GM13976 (cell line): ENCODE results near the gene KIF24.

Source experiments
- DNase-seq: peaks from one replicate; pipeline ENCODE4 v3.0.0; 2012; ENCODE audit warnings: low spot score
- in situ Hi-C: fragments of 300-500 bp; cut with MboI; formaldehyde crosslinking; loops from one replicate; pipeline ENCODE4 v1.12.0; 2022; ENCODE audit warnings: low sequenced_read_pairs, mixed read lengths, inconsistent platforms; ENCODE audit not compliant: unreplicated experiment
- TF ChIP-seq, protein P1 (sequence below): IDR thresholded peaks from 2 replicates; pipeline ENCODE4 v1.5.1; 2012; ENCODE audit warnings: borderline replicate concordance, mild to moderate bottlenecking; ENCODE audit not compliant: insufficient read depth; ENCODE audit errors: extremely low read depth, missing control alignments, control extremely low read depth

The KIF24 gene

DNA sequence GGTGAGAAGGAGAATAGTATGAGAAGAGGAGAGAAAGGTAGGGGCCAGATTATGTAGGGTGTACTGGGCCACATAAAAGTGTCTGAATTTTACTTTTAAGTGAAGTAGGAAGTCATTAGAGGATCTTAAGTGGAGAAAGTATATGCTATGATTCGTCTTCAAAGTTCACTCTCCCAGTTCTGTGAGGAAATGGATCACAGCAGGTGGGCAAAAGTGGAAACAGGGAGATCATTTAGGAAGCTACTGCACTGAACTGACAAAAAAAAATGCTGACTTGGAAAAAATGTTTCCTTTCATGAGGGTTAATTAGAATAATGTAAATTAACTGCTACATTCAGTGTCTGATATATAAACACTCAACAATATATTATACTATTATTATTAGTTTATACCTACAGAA, 2.4 kb downstream of the KIF24 start:
- in situ Hi-C loops: no loop called here
- TF ChIP-seq, protein P1, sequence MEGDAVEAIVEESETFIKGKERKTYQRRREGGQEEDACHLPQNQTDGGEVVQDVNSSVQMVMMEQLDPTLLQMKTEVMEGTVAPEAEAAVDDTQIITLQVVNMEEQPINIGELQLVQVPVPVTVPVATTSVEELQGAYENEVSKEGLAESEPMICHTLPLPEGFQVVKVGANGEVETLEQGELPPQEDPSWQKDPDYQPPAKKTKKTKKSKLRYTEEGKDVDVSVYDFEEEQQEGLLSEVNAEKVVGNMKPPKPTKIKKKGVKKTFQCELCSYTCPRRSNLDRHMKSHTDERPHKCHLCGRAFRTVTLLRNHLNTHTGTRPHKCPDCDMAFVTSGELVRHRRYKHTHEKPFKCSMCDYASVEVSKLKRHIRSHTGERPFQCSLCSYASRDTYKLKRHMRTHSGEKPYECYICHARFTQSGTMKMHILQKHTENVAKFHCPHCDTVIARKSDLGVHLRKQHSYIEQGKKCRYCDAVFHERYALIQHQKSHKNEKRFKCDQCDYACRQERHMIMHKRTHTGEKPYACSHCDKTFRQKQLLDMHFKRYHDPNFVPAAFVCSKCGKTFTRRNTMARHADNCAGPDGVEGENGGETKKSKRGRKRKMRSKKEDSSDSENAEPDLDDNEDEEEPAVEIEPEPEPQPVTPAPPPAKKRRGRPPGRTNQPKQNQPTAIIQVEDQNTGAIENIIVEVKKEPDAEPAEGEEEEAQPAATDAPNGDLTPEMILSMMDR: no peak
- DNase-seq: no peak

DNA sequence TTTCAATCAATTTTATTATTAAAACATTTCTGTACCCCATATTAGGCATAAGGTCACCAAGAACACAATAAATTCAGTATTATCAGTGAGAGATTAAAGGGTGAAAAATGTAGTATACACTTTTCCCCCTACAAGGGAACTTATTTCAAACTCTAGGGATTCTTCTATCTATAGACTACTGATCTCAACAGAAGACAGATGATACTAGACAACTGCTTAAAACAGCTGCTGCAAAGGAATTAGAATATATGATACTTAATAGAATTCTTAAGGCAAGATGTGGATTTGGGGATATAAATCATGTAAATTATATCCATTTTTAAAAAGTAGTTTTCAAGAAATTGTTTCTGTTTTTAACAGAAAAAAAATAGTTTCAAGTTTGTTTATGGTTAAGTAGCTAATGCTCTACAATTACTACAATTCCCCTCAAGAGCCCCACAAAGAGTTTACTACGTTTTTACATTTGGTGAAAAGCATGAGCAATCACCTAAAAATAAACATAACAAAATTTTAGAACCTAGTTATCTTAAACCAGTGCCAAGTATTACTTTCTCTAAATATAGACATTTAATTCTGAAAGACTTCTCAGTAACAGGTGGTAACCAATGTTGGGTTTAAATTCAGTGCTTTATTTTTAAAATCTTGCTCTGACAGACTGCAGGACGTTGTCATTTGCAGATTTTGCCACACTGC, 6.0 kb downstream of the KIF24 start:
- in situ Hi-C loops: no loop called here
- no peak for DNase-seq
- TF ChIP-seq, protein P1: no peak

- in situ Hi-C loops: no loop called here
- TF ChIP-seq, protein P1: no peak
- DNase-seq: no peak
Observed at GRCh38 chr9:34321451-34321850, 7.6 kb downstream of the KIF24 start.

GRCh38 chr9:34318163-34318790, 10.8 kb downstream of the KIF24 start:
- TF ChIP-seq, protein P1: no peak
- no peak for DNase-seq
- in situ Hi-C loops: no loop called here

GRCh38 chr9:34317436-34317835, 11.6 kb downstream of the KIF24 start:
- no peak for DNase-seq
- TF ChIP-seq, protein P1: no peak
- in situ Hi-C loops: no loop called here

- DNase-seq: no peak
- TF ChIP-seq, protein P1: no peak
- in situ Hi-C loops: no loop called here
Observed at GRCh38 chr9:34311499-34312185, 17.4 kb downstream of the KIF24 start.
